D721Med (cell line): Measurements from ENCODE around the gene FAM135A.

ENCODE experiments used
- DNase-seq: peaks from one replicate; pipeline ENCODE4 v3.0.0; 2011; ENCODE audit warnings: low spot score; ENCODE audit not compliant: insufficient read length
- FAIRE-seq: peaks from 2 replicates; lab custom pipeline; 2011; peaks lifted over from hg19 to GRCh38; lab: Jason Lieb, UNC
- CTCF ChIP-seq: IDR thresholded peaks from 2 replicates; pipeline ENCODE4 v1.5.1; 2012; ENCODE audit warnings: mild to moderate bottlenecking, control low read depth; ENCODE audit not compliant: insufficient read depth; ENCODE audit errors: missing control alignments

Gene FAM135A

GRCh38 chr6:70524721-70525286 lies 111.5 kb downstream of the FAM135A start:
- TF ChIP-seq CTCF, result no peak
- no peak for FAIRE-seq
- DNase-seq, result no peak

DNA sequence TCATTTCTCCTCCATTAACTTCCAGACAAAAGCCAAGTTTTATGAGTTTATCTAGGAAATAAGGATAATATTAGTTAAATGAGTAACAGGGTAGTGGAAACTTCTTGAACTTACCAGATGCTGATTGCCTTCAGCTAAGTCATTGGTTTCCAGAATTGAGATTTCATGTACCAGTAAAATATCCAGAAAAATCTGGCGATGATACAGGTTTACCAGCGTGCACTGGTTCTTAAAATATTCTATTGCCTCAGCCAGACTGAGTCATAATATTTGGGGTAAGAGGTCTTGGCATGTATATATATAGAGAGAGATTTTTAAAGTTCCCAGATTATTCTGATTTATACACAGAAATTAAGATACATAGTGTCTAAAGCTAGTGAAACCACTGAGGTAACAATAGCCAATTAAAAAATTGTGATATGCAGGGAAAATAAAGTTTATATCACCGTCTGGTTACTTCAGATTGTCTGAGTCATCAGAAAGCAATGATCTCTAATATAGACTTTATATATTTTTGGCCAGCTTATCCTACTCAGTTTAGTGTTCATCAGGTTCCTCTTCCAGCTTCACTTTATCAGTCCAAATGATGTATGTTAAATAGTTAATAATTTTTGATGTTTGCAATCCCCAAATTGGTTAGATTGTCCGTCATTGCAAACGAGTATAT lies 113.9 kb downstream of the FAM135A start:
- FAIRE-seq (no peak), DNase-seq (no peak)
- TF ChIP-seq CTCF, result no peak

DNA sequence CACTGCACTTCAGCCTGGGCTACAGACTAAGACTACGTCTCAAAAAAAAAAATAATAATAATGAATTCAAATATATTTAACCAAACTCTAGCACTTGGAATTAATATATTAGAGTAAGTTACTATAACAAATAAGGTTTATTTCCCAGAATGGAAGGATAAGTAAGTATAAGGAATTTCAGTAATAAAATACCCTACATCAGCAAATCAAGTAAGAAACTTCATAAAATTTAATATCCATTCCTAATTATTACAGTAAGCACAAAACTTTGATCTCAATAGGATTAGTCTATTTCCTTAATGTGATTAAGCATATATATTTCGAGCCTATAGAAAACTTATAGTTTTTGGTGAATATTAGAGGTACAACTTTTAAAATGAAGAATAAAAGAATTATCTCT lies 116.7 kb downstream of the FAM135A start:
- DNase-seq (no peak), FAIRE-seq (no peak)
- no peak for TF ChIP-seq CTCF

- no peak for FAIRE-seq
- no peak for TF ChIP-seq CTCF
- no peak for DNase-seq
These were observed 117.8 kb downstream of the FAM135A start for GRCh38 chr6:70531133-70531532.

- DNase-seq (no peak), FAIRE-seq (no peak)
- TF ChIP-seq CTCF, result no peak
These were observed 124.0 kb downstream of the FAM135A start for GRCh38 chr6:70537266-70537665.

DNA sequence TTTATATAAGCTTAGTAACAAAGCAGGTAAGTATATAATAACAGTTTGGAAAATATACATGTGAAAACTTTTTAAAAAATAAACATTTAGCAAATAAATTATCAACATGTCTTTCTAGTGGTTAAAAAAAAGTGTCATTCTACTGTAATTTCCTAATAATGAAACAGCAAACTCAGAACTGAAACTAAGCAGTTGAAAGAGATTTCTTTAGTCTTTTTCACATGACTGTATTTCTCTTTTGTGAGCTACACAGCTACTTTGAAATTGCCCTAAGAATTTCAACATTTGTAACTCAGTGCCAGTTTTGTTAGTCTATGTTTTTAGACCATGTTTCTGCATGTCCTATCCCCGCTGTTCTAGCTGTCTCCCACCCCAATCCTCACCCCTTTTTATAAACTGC lies 125.1 kb downstream of the FAM135A start:
- no peak for DNase-seq

More for the DNA sequence above, 125.1 kb downstream of the FAM135A start:
- no peak for TF ChIP-seq CTCF
- no peak for FAIRE-seq
